Upper lobe of left lung (tissue), 4 donors: Measurements from ENCODE around the gene ZNF488.

Experiments used
- CTCF ChIP-seq, 6 experiments: fragments of 450-650 bp in 4 of 6; fragments of 200-600 bp in 2 of 6; sonication (generic) in 2 of 6; IDR thresholded peaks; one replicate each; pipeline ENCODE4 v1.5.1; 2016 to 2019; ENCODE audit warnings: antibody characterized with exemption in 6 of 6
- POLR2AphosphoS5 ChIP-seq, 2 donors: sonication (generic); formaldehyde crosslinking; IDR thresholded peaks; one replicate each; pipeline ENCODE4 v1.5.1; 2017; ENCODE audit warnings: antibody characterized with exemption in 2 of 2

- TF ChIP-seq CTCF (IDR thresholded peaks at IDR 0.05) (no peak), POLR2AphosphoS5 (IDR thresholded peaks at IDR 0.05) (no peak)
Measured at GRCh38 chr10:47401874-47402640, 18.0 kb upstream of the ZNF488 start.
